ENCODE data around the gene CFAP299. TPM values are rescaled to one million over a fixed set of nuclear protein-coding genes. Genes with fewer than 3 reads are reported as not detected.

The CFAP299 gene
- total RNA-seq, 4 donors from 2014 or later = not detected

DNA sequence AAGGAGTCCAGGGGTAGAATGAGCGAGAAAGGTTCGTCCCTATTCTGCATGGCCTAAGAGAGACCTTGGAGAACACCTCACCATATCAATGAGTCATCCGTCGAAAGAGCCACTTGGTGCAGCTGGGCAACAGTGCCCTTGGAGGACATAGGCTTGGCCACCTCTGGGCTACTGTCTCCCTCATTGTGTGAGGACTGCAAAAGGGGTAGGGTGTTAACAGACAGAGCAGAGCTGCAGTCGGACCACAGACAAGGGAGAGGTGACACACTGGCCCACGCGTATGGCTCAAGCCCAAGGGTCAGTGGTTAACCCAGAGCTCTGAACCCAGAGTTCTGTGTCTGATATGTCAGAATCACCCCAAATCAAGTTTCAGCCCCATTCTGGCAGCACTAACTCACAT is 576.8 kb downstream of the CFAP299 start:
- H3K36me3 ChIP-seq = no peaks in the 10 kb centered on the region
- no peak overlapping the region for H3K4me3 ChIP-seq
- H3K4me1 ChIP-seq = no peaks in the 10 kb centered on the region
- H3K9me3 ChIP-seq = no peaks in the 10 kb centered on the region
- no peaks in the 10 kb centered on the region for H3K27me3 ChIP-seq
- TF ChIP-seq, protein P1, sequence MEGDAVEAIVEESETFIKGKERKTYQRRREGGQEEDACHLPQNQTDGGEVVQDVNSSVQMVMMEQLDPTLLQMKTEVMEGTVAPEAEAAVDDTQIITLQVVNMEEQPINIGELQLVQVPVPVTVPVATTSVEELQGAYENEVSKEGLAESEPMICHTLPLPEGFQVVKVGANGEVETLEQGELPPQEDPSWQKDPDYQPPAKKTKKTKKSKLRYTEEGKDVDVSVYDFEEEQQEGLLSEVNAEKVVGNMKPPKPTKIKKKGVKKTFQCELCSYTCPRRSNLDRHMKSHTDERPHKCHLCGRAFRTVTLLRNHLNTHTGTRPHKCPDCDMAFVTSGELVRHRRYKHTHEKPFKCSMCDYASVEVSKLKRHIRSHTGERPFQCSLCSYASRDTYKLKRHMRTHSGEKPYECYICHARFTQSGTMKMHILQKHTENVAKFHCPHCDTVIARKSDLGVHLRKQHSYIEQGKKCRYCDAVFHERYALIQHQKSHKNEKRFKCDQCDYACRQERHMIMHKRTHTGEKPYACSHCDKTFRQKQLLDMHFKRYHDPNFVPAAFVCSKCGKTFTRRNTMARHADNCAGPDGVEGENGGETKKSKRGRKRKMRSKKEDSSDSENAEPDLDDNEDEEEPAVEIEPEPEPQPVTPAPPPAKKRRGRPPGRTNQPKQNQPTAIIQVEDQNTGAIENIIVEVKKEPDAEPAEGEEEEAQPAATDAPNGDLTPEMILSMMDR (IDR thresholded peaks at IDR 0.05) = no peak
- no peak for TF ChIP-seq POLR2A (IDR thresholded peaks at IDR 0.05)
- no peak for DNase-seq
- no peak overlapping the region for H3K27ac ChIP-seq

DNA sequence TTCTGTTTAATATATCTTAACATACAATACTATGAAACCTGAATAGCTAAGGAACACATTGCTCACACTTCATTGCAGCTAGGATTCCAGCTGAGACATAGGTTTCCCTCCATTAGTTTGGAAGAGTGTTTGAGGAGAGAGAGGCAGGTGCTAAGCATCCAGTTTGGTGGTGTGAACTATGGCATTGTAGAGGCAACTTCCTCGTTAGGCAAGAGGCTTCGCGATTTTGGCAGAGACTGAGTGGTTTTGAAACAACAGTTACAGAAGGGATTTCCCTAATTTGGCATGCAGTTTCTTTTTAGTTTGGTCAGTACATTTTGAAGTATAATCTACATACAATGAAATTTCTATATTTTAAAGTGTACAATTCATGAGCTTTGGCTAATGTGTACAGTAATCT is 577.9 kb downstream of the CFAP299 start:
- no peaks in the 10 kb centered on the region for H3K36me3 ChIP-seq
- H3K27me3 ChIP-seq = no peaks in the 10 kb centered on the region
- DNase-seq = no peak
- TF ChIP-seq POLR2A (IDR thresholded peaks at IDR 0.05) = no peak
- TF ChIP-seq, protein P1 (IDR thresholded peaks at IDR 0.05) = no peak
- no peaks in the 10 kb centered on the region for H3K9me3 ChIP-seq
- H3K27ac ChIP-seq = no peak overlapping the region
- H3K4me3 ChIP-seq = no peak overlapping the region
- no peaks in the 10 kb centered on the region for H3K4me1 ChIP-seq

DNA sequence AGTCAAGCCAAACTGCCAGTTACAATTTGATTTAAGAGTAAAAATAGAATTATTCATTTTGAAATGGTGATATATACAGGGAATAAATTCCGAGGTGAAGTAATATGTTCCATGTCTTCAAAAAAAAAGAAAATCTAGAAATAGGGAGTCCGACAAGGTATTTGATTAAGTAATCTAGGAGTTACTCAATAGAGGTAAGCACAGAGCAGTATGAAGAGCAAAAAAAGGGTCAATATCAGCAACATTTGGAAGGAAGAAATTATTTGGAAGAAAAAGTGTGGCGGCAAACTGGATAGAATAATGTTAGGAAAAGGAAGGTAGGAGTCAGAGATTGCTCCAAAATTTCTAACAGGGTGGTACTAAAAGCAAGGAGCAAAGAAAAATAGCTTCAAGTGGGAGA is 581.2 kb downstream of the CFAP299 start:
- no peaks in the 10 kb centered on the region for H3K9me3 ChIP-seq
- H3K27me3 ChIP-seq = no peaks in the 10 kb centered on the region
- TF ChIP-seq, protein P1 (IDR thresholded peaks at IDR 0.05) = no peak
- TF ChIP-seq POLR2A (IDR thresholded peaks at IDR 0.05) = no peak
- no peak for DNase-seq
- no peaks in the 10 kb centered on the region for H3K4me1 ChIP-seq
- no peak overlapping the region for H3K27ac ChIP-seq
- no peaks in the 10 kb centered on the region for H3K36me3 ChIP-seq
- no peak overlapping the region for H3K4me3 ChIP-seq

DNA sequence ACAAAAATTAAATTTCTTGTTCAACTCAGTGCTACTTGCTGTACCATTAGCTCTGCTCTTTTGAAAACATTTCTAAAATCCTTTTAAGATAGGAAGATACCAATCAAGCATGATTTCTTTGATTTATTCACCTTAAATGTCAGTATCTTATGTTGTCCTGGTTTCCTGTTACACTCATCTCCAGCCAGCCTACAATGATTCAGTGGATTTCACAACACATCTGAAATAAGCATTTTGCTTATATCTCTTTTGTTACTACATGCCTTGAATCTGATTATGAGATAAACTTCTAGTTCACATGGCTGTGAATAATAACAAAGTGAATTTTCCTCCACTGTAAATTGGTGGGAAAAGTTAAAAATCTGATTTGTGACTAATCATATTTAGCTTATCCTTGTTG is 582.5 kb downstream of the CFAP299 start:
- Histone ChIP-seq H3K27me3 (no peaks in the 10 kb centered on the region), H3K36me3 (no peaks in the 10 kb centered on the region), H3K9me3 (no peaks in the 10 kb centered on the region), H3K4me1 (no peaks in the 10 kb centered on the region), H3K4me3 (no peak overlapping the region), H3K27ac (no peak overlapping the region)
- no peak for DNase-seq
- TF ChIP-seq POLR2A (IDR thresholded peaks at IDR 0.05) = no peak
- TF ChIP-seq, protein P1 (IDR thresholded peaks at IDR 0.05) = no peak

DNA sequence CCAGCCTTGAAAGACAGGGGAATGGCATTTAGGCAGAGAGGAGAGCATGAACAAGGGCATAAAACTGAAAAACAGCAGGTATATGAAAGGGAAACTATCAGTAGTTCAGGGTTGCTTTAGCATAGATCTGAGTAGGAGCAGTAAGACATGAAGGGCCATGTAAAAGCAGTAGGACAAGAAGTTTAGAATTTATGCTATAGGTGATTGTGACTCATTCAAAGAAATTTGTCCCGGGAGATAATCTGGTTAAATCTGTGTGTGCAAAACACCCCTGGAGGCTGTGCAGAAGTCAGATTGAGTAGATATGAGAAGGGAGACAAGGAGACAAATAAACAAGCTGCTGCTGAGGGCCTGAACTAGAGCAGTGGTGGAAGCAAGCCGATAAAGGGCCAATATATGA is 585.9 kb downstream of the CFAP299 start:
- H3K36me3 ChIP-seq = no peaks in the 10 kb centered on the region
- H3K4me1 ChIP-seq = no peaks in the 10 kb centered on the region
- no peak overlapping the region for H3K4me3 ChIP-seq
- H3K9me3 ChIP-seq = no peaks in the 10 kb centered on the region
- H3K27me3 ChIP-seq = no peaks in the 10 kb centered on the region
- H3K27ac ChIP-seq = no peak overlapping the region
- no peak for TF ChIP-seq POLR2A (IDR thresholded peaks at IDR 0.05)
- TF ChIP-seq, protein P1 (IDR thresholded peaks at IDR 0.05) = no peak
- DNase-seq = no peak

DNA sequence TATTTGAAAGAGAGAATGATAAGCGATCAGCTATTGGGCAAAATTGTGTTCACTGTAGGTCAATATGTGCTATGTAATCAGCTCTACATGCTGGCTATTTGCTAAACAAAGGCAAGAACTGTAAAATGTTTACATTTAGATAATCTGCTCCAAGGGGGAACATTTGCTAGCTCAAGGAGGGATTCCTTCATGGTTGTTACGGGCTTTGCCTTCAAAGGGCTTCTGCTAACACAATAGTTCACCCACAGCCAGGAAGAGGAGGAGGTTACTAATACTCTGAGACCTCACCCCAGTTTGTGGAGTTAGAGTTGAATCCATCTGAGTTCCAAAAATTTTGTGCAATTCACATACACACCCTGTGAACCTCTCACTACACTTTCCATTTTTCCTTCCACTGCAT is 587.4 kb downstream of the CFAP299 start:
- Histone ChIP-seq H3K27me3 (no peaks in the 10 kb centered on the region), H3K4me3 (no peak overlapping the region), H3K9me3 (no peaks in the 10 kb centered on the region), H3K36me3 (no peaks in the 10 kb centered on the region), H3K4me1 (no peaks in the 10 kb centered on the region), H3K27ac (no peak overlapping the region)
- DNase-seq = no peak
- TF ChIP-seq, protein P1 (IDR thresholded peaks at IDR 0.05) = no peak
- no peak for TF ChIP-seq POLR2A (IDR thresholded peaks at IDR 0.05)

Data from Peyer's patch (tissue), 4 donors.